Natural killer cell (primary cell): Measurements from ENCODE around the gene NLK. TPM values are rescaled to one million over a fixed set of nuclear protein-coding genes. Genes with fewer than 3 reads are reported as not detected.
A peak's percentile ranks its signal among the peaks of the same experiment; 100 is the strongest.

Source experiments
- ATAC-seq, 3 donors: fragments of 150-1000 bp in 2 of 3; fragments of 200-7000 bp in 1 of 3; cut with Tn5 transposase; 1 replicate in 1 of 3; 2 replicates in 2 of 3; pipeline ENCODE4 v1.10.0; 2021; ENCODE audit warnings: mild to moderate bottlenecking in 2 of 3, moderate library complexity in 2 of 3
- DNase-seq, 2 donors: peaks; one replicate each; pipeline versions ENCODE4 v3.0.0 to v3.0.0-alpha.2; 2013 to 2021; ENCODE audit warnings: mixed read lengths in 1 of 2
- H3K27ac ChIP-seq: one replicate; pipeline ENCODE4 v1.5.1; 2013; ENCODE audit warnings: mild to moderate bottlenecking, low read length
- H3K27me3 ChIP-seq: one replicate; pipeline ENCODE4 v1.6.1; 2013; ENCODE audit warnings: low read length; ENCODE audit not compliant: control insufficient read depth, insufficient read depth
- H3K36me3 ChIP-seq: one replicate; pipeline ENCODE4 v1.6.1; 2013; ENCODE audit warnings: low read length; ENCODE audit not compliant: control insufficient read depth, insufficient read depth
- H3K4me1 ChIP-seq: one replicate; pipeline ENCODE4 v1.6.1; 2013; ENCODE audit warnings: low read length; ENCODE audit not compliant: control insufficient read depth, insufficient read depth
- H3K4me3 ChIP-seq: one replicate; pipeline ENCODE4 v1.5.1; 2013; ENCODE audit warnings: low read length
- H3K9me3 ChIP-seq: one replicate; pipeline ENCODE4 v1.6.1; 2013; ENCODE audit warnings: low read length; ENCODE audit not compliant: control insufficient read depth, insufficient read depth
- H3K27ac Mint-ChIP-seq, 2 donors: one replicate each; pipeline ENCODE4 v1.8.0; 2022; ENCODE audit warnings: mild to moderate bottlenecking in 2 of 2, mixed read lengths in 2 of 2, moderate library complexity in 1 of 2
- H3K27me3 Mint-ChIP-seq, 2 donors: one replicate each; pipeline ENCODE4 v1.8.0; 2022; ENCODE audit warnings: low read depth in 2 of 2, mixed read lengths in 2 of 2
- H3K36me3 Mint-ChIP-seq: one replicate; pipeline ENCODE4 v1.8.0; 2022; ENCODE audit warnings: mixed read lengths
- H3K4me1 Mint-ChIP-seq, 2 donors: one replicate each; pipeline ENCODE4 v1.8.0; 2022; ENCODE audit warnings: mixed read lengths in 2 of 2
- H3K4me3 Mint-ChIP-seq: one replicate; pipeline ENCODE4 v1.8.0; 2022; ENCODE audit warnings: mild to moderate bottlenecking, moderate library complexity, mixed read lengths
- H3K9me3 Mint-ChIP-seq, 2 donors: one replicate each; pipeline ENCODE4 v1.8.0; 2022; ENCODE audit warnings: mixed read lengths in 2 of 2
- WGBS: methylation state at CpG from one replicate; pipeline ENCODE4 v1.1.7; 2013; ENCODE audit warnings: missing lambda C conversion rate; ENCODE audit not compliant: insufficient coverage; 5-methylcytosine and 5-hydroxymethylcytosine counted together
- intact Hi-C: fragments of 100-400 bp; cut with micrococcal nuclease; formaldehyde crosslinking; loops from one replicate; pipeline ENCODE4 v1.14.2; 2022
- total RNA-seq, 4 donors: library from RNA; stranded (reverse); fragments of 120-200 nt in 1 of 4; gene quantifications; one replicate each; pipeline versions ENCODE4 v1.2.3 to v1.2.4, GENCODE V29; 2013 to 2022
- TF ChIP-seq, protein P1 (sequence below): fragments of 200-600 bp; IDR thresholded peaks from one replicate; pipeline ENCODE4 v1.8.0; 2022; ENCODE audit warnings: antibody characterized with exemption

The NLK gene
- total RNA-seq, 3 donors from 2014 or later (not counting 1 experiment from before 2014, with no cell fraction given), result 18.3 to 35.6 (median 20.8) TPM

DNA sequence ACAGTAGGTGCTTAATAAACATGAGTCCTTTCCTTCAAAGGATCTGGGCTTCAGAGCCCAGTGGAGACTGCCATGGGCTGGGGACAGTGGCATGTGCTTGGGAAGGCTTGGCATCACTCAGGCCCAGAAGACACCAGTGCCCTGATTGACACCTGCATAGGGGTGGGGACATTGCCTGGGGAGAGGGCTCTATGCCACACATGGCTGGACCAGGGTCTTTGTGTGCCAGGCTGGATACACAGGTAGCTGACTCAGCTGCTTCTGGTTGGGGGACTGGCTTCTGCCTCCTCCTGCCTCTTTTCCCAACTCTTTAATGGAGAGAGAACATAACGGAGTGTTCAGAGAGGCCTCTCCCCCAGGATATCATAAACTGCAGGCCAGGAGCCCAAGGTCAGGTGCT lies 183.4 kb downstream of the NLK start:
- 91% methylated on average over 1 of the region's 1 CpG for WGBS

DNA sequence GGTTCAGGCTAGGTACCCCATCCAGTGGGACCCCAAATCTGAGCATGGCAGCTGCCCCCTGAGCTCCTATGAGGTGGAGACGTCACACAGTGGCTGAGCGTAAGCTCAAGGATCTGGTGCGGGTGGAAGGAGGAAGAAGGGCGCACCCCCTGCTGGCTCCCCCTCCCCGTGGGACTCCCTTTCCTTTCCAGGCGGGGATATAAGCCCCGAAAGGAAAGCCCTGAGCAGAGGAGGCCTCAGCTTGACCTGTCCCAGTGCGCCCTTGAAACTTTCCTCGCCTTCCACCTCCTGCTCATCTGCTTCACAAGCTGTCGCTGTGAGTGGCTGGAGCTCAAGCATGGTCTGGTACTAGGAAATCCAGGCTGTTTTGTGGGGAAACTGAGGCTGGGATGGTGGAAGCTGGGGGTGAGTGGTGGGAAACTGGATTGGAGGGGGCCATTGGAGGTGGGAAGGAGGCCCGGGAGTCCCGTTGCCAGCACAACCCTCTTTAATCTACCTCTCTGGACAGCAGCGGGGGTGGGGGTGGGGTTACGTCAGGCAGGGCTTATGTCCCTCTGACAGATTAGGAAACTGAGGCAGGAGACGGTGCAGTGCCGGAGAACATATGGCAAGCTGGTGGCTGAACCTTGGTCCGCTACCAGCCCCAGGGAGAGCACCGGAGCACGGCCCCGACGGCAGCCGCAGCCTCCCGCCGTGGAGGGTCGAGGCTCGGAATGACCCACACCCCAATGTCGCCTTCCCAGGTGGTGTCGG lies 184.3 kb downstream of the NLK start:
- Mint-ChIP-seq H3K36me3 (no peaks in the 10 kb centered on the region), H3K4me3 (no peak overlapping the region), H3K27ac (no peak overlapping the region), H3K9me3 (no peaks in the 10 kb centered on the region), H3K27me3 (peaks cover 34 to 35% of the 10 kb centered on the region in 2 donors), H3K4me1 (peaks cover 5 to 12% of the 10 kb centered on the region in 2 donors)
- H3K27me3 ChIP-seq, result peaks cover 20% of the 10 kb centered on the region
- TF ChIP-seq, protein P1, sequence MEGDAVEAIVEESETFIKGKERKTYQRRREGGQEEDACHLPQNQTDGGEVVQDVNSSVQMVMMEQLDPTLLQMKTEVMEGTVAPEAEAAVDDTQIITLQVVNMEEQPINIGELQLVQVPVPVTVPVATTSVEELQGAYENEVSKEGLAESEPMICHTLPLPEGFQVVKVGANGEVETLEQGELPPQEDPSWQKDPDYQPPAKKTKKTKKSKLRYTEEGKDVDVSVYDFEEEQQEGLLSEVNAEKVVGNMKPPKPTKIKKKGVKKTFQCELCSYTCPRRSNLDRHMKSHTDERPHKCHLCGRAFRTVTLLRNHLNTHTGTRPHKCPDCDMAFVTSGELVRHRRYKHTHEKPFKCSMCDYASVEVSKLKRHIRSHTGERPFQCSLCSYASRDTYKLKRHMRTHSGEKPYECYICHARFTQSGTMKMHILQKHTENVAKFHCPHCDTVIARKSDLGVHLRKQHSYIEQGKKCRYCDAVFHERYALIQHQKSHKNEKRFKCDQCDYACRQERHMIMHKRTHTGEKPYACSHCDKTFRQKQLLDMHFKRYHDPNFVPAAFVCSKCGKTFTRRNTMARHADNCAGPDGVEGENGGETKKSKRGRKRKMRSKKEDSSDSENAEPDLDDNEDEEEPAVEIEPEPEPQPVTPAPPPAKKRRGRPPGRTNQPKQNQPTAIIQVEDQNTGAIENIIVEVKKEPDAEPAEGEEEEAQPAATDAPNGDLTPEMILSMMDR, result no peak
- no peak for ATAC-seq
- no peaks in the 10 kb centered on the region for H3K9me3 ChIP-seq
- DNase-seq, result no peak
- no peaks in the 10 kb centered on the region for H3K36me3 ChIP-seq
- H3K4me3 ChIP-seq, result no peak overlapping the region
- no peak overlapping the region for H3K27ac ChIP-seq
- WGBS, result 78% methylated on average over 28 of the region's 28 CpGs
- peaks cover 14% of the 10 kb centered on the region for H3K4me1 ChIP-seq
- intact Hi-C loops, result no loop called here

More for the DNA sequence above, 183.4 kb downstream of the NLK start:
- DNase-seq, result no peak
- Mint-ChIP-seq H3K27me3 (peaks cover 30 to 35% of the 10 kb centered on the region in 2 donors), H3K4me1 (peaks cover 5 to 12% of the 10 kb centered on the region in 2 donors), H3K27ac (no peak overlapping the region), H3K4me3 (no peak overlapping the region), H3K9me3 (no peaks in the 10 kb centered on the region), H3K36me3 (no peaks in the 10 kb centered on the region)
- H3K4me1 ChIP-seq, result peaks cover 14% of the 10 kb centered on the region
- no peak overlapping the region for H3K4me3 ChIP-seq
- H3K9me3 ChIP-seq, result no peaks in the 10 kb centered on the region
- ATAC-seq, result no peak
- H3K36me3 ChIP-seq, result no peaks in the 10 kb centered on the region
- H3K27me3 ChIP-seq, result peaks cover 20% of the 10 kb centered on the region
- no peak overlapping the region for H3K27ac ChIP-seq
- TF ChIP-seq, protein P1, result no peak
- intact Hi-C loops, result no loop called here

GRCh38 chr17:28227316-28228108 lies 185.0 kb downstream of the NLK start:
- H3K9me3 ChIP-seq, result no peaks in the 10 kb centered on the region
- Mint-ChIP-seq H3K27ac (no peak overlapping the region), H3K9me3 (no peaks in the 10 kb centered on the region), H3K4me3 (peak overlapping the region; percentile 78), H3K27me3 (peaks cover 38 to 41% of the 10 kb centered on the region in 2 donors), H3K36me3 (no peaks in the 10 kb centered on the region), H3K4me1 (peaks cover 5 to 12% of the 10 kb centered on the region in 2 donors)
- H3K4me3 ChIP-seq, result no peak overlapping the region
- no peaks in the 10 kb centered on the region for H3K36me3 ChIP-seq
- peaks cover 20% of the 10 kb centered on the region for H3K27me3 ChIP-seq
- ATAC-seq (peak in 2 of 3 donors; percentile 50 to 52), DNase-seq (peak in 1 of 2 donors; percentile 35)
- intact Hi-C loops, result no loop called here
- peaks cover 14% of the 10 kb centered on the region for H3K4me1 ChIP-seq
- TF ChIP-seq, protein P1, result no peak
- H3K27ac ChIP-seq, result no peak overlapping the region
- WGBS, result 5% methylated on average over 66 of the region's 66 CpGs
